Amygdala (tissue), 56 donors: ENCODE results near the gene PRLR.
"Not testable (repeated sequence)": the region's sequence is repeated elsewhere in the genome, so short reads cannot be mapped to it uniquely, and the experiment has no call there.

ENCODE experiments used
- DNase-seq, 56 donors: peaks; one replicate each; lab custom pipeline; 2025; lab: John Stamatoyannopoulos, UW

Gene PRLR

GRCh38 chr5:35230038-35230611 lies at the start of gene PRLR:
Gene PRLR, minus strand, starts transcription at chr5:35230487. Its CDS starts 140,867 bp downstream, at chr5:35089620.
- peak in 7 of 56 donors; percentile 1 to 11 (median 7) for DNase-seq

GRCh38 chr5:35274839-35275509 lies 44.7 kb upstream of the PRLR start:
- no peak for DNase-seq

GRCh38 chr5:35269006-35269405 lies 38.7 kb upstream of the PRLR start:
- no peak for DNase-seq

- no peak for DNase-seq
These were observed 36.0 kb upstream of the PRLR start for GRCh38 chr5:35266276-35266675.

- DNase-seq, result no peak
These were observed 34.2 kb upstream of the PRLR start for GRCh38 chr5:35264509-35264908.

- no peak for DNase-seq
These were observed 33.1 kb upstream of the PRLR start for GRCh38 chr5:35263266-35263877.

- DNase-seq, result no peak
These were observed 23.3 kb upstream of the PRLR start for GRCh38 chr5:35253582-35253981.

GRCh38 chr5:35252963-35253362 lies 22.7 kb upstream of the PRLR start:
- no peak for DNase-seq

GRCh38 chr5:35248843-35249780 lies 18.8 kb upstream of the PRLR start:
- no peak for DNase-seq

- DNase-seq, result peak in 1 of 56 donors; percentile 36
These were observed 17.4 kb upstream of the PRLR start for GRCh38 chr5:35247648-35248034.

GRCh38 chr5:35246900-35247647 lies 16.8 kb upstream of the PRLR start:
- peak in 23 of 56 donors; percentile 1 to 60 (median 15) for DNase-seq

GRCh38 chr5:35246411-35246810 lies 16.1 kb upstream of the PRLR start:
- DNase-seq, result no peak

GRCh38 chr5:35245371-35245770 lies 15.1 kb upstream of the PRLR start:
- not testable (repeated sequence) for DNase-seq

- no peak for DNase-seq
These were observed 13.9 kb upstream of the PRLR start for GRCh38 chr5:35244171-35244570.

GRCh38 chr5:35242702-35243258 lies 12.5 kb upstream of the PRLR start:
- no peak for DNase-seq

- no peak for DNase-seq
These were observed 10.6 kb upstream of the PRLR start for GRCh38 chr5:35240892-35241291.

- no peak for DNase-seq
These were observed 9.8 kb upstream of the PRLR start for GRCh38 chr5:35239911-35240610.

GRCh38 chr5:35239476-35239875 lies 9.2 kb upstream of the PRLR start:
- DNase-seq, result no peak
